ENCODE measurements around the gene SZT2. TPM values are rescaled to one million over a fixed set of nuclear protein-coding genes. Genes with fewer than 3 reads are reported as not detected.
A peak's percentile ranks its signal among the peaks of the same experiment; 100 is the strongest.

The SZT2 gene
- total RNA-seq, 3 donors from 2014 or later (not counting 1 experiment from before 2014, with no cell fraction given), result 103 to 128 (median 123) TPM

DNA sequence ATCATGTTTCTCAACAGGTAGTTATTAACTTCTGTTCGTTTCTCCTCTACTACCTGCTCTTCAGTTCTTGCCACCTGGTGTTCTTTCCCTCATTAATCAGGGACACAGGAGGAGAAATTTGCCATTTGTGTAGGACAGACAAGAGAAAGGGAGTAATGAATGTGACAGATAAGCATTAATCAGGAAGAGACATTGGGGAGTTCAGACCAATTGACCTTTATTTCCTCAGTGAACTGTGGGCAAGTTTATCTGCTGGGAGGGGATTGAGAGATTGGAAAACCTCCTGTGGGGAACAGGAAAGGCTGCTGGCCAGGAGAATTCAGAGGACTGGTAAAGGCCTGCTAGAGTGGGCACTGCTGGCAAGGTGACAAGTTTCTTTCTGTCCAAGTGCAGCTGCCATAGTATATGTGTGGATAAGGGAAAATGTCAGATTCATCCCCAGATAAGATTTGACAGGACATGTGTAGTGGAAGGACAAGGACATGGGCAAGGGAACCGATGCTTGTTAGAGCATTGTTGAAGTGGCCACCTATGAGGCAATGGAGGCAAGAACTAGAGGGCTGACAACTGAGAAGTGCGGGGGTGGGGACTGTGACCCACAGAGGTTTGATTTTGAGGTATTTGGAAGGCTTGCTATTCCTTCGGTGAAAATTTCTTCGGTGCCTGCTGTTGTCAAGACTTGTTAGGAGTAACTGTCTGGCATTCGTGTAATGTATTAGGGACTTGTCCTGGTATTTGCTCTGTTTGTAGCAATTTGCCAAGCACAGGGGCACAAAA, 12.6 kb downstream of the SZT2 start:
- Mint-ChIP-seq H3K9me3 (no peaks in the 10 kb centered on the region), H3K4me1 (peaks cover 11 to 16% of the 10 kb centered on the region in 2 donors), H3K27ac (peak overlapping the region in 1 of 2 donors; percentile 8), H3K4me3 (no peak overlapping the region), H3K36me3 (no peaks in the 10 kb centered on the region), H3K27me3 (ENCODE audit: low read depth in 2 of 2) (no peaks in the 10 kb centered on the region)
- intact Hi-C loops (cut with micrococcal nuclease), result no loop called here
- no peak for ATAC-seq
- Histone ChIP-seq H3K27ac (ENCODE audit: low read length) (no peak overlapping the region), H3K27me3 (ENCODE audit: control insufficient read depth, insufficient read depth, low read length) (no peaks in the 10 kb centered on the region), H3K4me1 (ENCODE audit: control insufficient read depth, insufficient read depth, low read length) (no peaks in the 10 kb centered on the region), H3K36me3 (ENCODE audit: control insufficient read depth, insufficient read depth, low read length) (peaks cover 40% of the 10 kb centered on the region), H3K4me3 (ENCODE audit: low read length) (no peak overlapping the region), H3K9me3 (ENCODE audit: control insufficient read depth, insufficient read depth, low read length) (no peaks in the 10 kb centered on the region)
- WGBS (ENCODE audit: insufficient coverage), result 96% methylated on average over 5 of the region's 6 CpGs
- TF ChIP-seq CTCF (IDR thresholded peaks at IDR 0.05), result no peak
- no peak for DNase-seq

DNA sequence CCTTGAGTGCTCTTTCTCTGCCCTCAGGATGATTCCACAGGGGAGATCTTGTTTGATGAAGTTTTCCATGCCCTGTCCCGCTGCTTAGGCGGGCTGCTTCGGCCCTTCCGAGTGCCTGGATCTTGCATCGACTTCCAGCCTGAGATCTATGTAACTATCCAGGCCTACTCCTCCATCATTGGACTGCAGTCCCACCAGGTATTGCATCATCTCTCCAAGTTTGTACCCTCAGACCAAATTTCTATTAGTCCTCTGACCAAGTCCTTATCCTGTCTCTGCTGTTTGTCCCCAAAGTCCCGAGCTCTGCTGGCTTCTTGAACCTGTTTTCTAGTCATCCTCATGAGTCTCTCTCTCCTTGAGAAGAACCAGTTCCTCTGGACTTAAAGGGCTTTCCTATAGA, 14.7 kb downstream of the SZT2 start:
- 98% methylated on average over 6 of the region's 6 CpGs for whole genome bisulfite sequencing (ENCODE audit: insufficient coverage)
- Mint-ChIP-seq H3K36me3 (no peaks in the 10 kb centered on the region), H3K27me3 (ENCODE audit: low read depth in 2 of 2) (no peaks in the 10 kb centered on the region), H3K4me1 (peaks cover 11 to 12% of the 10 kb centered on the region in 2 donors), H3K4me3 (no peak overlapping the region), H3K9me3 (no peaks in the 10 kb centered on the region), H3K27ac (no peak overlapping the region)
- Histone ChIP-seq H3K27me3 (ENCODE audit: control insufficient read depth, insufficient read depth, low read length) (no peaks in the 10 kb centered on the region), H3K36me3 (ENCODE audit: control insufficient read depth, insufficient read depth, low read length) (peaks cover 52% of the 10 kb centered on the region), H3K27ac (ENCODE audit: low read length) (no peak overlapping the region), H3K4me1 (ENCODE audit: control insufficient read depth, insufficient read depth, low read length) (no peaks in the 10 kb centered on the region), H3K9me3 (ENCODE audit: control insufficient read depth, insufficient read depth, low read length) (no peaks in the 10 kb centered on the region), H3K4me3 (ENCODE audit: low read length) (no peak overlapping the region)
- DNase-seq, result no peak
- no peak for ATAC-seq
- TF ChIP-seq CTCF (IDR thresholded peaks at IDR 0.05), result no peak
- intact Hi-C loops (cut with micrococcal nuclease), result no loop called here

DNA sequence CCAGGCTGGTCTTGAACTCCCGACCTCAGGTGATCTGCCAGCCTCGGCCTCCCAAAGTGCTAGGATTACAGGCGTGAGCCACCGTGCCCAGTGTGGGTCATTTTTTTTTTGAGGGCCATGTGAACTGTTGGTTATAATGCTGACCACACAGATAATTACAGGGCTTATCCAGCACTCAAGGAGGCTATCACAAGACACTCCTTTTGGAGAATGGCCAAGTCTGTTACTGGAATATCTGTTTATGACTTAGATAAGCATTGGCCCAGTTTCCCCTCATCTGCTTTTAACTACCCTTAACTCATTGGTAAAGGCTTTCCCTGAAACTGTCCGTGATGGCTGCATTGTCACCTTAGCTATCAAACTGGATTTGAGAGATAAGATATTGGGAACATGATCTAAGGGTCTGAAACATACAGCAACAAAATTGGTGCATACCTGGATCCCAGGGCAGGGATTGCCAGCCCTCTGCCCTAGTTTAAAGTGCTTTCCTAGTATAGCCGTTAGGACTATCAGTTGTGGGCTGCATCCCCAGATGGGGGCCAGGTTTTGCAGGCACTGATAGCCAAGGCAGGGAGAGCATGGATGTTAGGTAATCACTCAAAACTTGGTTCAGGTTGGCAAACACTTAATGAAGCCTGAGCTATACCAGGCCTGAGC, 15.6 kb downstream of the SZT2 start:
- WGBS (ENCODE audit: insufficient coverage), result 98% methylated on average over 6 of the region's 6 CpGs
- H3K27ac Mint-ChIP-seq, result no peak overlapping the region
- intact Hi-C loops (cut with micrococcal nuclease), result no loop called here
- H3K4me3 Mint-ChIP-seq, result no peak overlapping the region
- no peaks in the 10 kb centered on the region for H3K36me3 Mint-ChIP-seq
- DNase-seq (no peak), ATAC-seq (no peak)
- Histone ChIP-seq H3K27ac (ENCODE audit: low read length) (no peak overlapping the region), H3K27me3 (ENCODE audit: control insufficient read depth, insufficient read depth, low read length) (no peaks in the 10 kb centered on the region), H3K9me3 (ENCODE audit: control insufficient read depth, insufficient read depth, low read length) (no peaks in the 10 kb centered on the region), H3K36me3 (ENCODE audit: control insufficient read depth, insufficient read depth, low read length) (peaks cover 52% of the 10 kb centered on the region), H3K4me1 (ENCODE audit: control insufficient read depth, insufficient read depth, low read length) (no peaks in the 10 kb centered on the region), H3K4me3 (ENCODE audit: low read length) (no peak overlapping the region)
- H3K27me3 Mint-ChIP-seq (ENCODE audit: low read depth in 2 of 2), result no peaks in the 10 kb centered on the region
- no peak for TF ChIP-seq CTCF (IDR thresholded peaks at IDR 0.05)
- no peaks in the 10 kb centered on the region for H3K9me3 Mint-ChIP-seq
- peaks cover 11 to 12% of the 10 kb centered on the region in 2 donors for H3K4me1 Mint-ChIP-seq
